HFFc6 (cell line): ENCODE data around the gene GRK1. TPM values are rescaled to one million over a fixed set of nuclear protein-coding genes. Genes with fewer than 3 reads are reported as not detected.

Source experiments
- DNase-seq: peaks from one replicate; pipeline ENCODE4 v3.0.0-alpha.2; 2018
- H3K27ac Mint-ChIP-seq: 2 replicates; pipeline ENCODE4 v1.8.0; 2020; ENCODE audit warnings: mild to moderate bottlenecking, mixed read lengths
- H3K27me3 Mint-ChIP-seq: 2 replicates; pipeline ENCODE4 v1.8.0; 2021; ENCODE audit warnings: mild to moderate bottlenecking, moderate library complexity, mixed read lengths; ENCODE audit not compliant: insufficient read depth
- H3K36me3 Mint-ChIP-seq: 2 replicates; pipeline ENCODE4 v1.8.0; 2021; ENCODE audit warnings: low read depth, mixed read lengths
- H3K4me1 Mint-ChIP-seq: 2 replicates; pipeline ENCODE4 v1.8.0; 2020; ENCODE audit warnings: low read depth, mixed read lengths
- H3K4me3 Mint-ChIP-seq: 2 replicates; pipeline ENCODE4 v1.8.0; 2020; ENCODE audit warnings: mild to moderate bottlenecking, moderate library complexity, mixed read lengths
- H3K9me3 Mint-ChIP-seq: 2 replicates; pipeline ENCODE4 v1.8.0; 2020; ENCODE audit warnings: mild to moderate bottlenecking, mixed read lengths
- CTCF ChIP-seq: fragments of 200-600 bp; sonication (generic); IDR thresholded peaks from 2 replicates; pipeline ENCODE4 v1.5.0; 2021; ENCODE audit warnings: antibody characterized with exemption, mild to moderate bottlenecking
- total RNA-seq, 6 experiments: library from RNA; stranded (reverse); fragmentation: NEBNext Ultra II Directional; extraction: Animal tissue kit (Norgen Biotek cat#: 25700); gene quantifications; 2 replicates in 1 of 6; 3 replicates in 5 of 6; pipeline ENCODE4 v1.2.3, GENCODE V29; 2021

GRK1 gene
- total RNA-seq, 6 experiments from 2014 or later, result not detected

GRCh38 chr13:113648216-113648610 is 18.8 kb upstream of the GRK1 start:
- TF ChIP-seq CTCF, result no peak
- no peak overlapping the region for H3K27ac Mint-ChIP-seq
- H3K27me3 Mint-ChIP-seq, result peaks cover 8% of the 10 kb centered on the region
- DNase-seq, result no peak
- no peaks in the 10 kb centered on the region for H3K9me3 Mint-ChIP-seq
- H3K36me3 Mint-ChIP-seq, result peaks cover 21% of the 10 kb centered on the region
- peaks cover 19% of the 10 kb centered on the region for H3K4me1 Mint-ChIP-seq
- no peak overlapping the region for H3K4me3 Mint-ChIP-seq

- Mint-ChIP-seq H3K27ac (no peak overlapping the region), H3K27me3 (peaks cover 8% of the 10 kb centered on the region), H3K4me3 (no peak overlapping the region), H3K36me3 (peaks cover 16% of the 10 kb centered on the region), H3K9me3 (no peaks in the 10 kb centered on the region), H3K4me1 (peaks cover 19% of the 10 kb centered on the region)
- no peak for DNase-seq
- no peak for TF ChIP-seq CTCF
Measured at GRCh38 chr13:113649212-113649611, 17.8 kb upstream of the GRK1 start.

- H3K4me1 Mint-ChIP-seq, result peaks cover 19% of the 10 kb centered on the region
- no peaks in the 10 kb centered on the region for H3K9me3 Mint-ChIP-seq
- no peak for DNase-seq
- H3K36me3 Mint-ChIP-seq, result peaks cover 16% of the 10 kb centered on the region
- no peak for TF ChIP-seq CTCF
- no peak overlapping the region for H3K4me3 Mint-ChIP-seq
- H3K27me3 Mint-ChIP-seq, result peaks cover 8% of the 10 kb centered on the region
- no peak overlapping the region for H3K27ac Mint-ChIP-seq
Measured at GRCh38 chr13:113650275-113650674, 16.7 kb upstream of the GRK1 start.

- DNase-seq, result no peak
- Mint-ChIP-seq H3K36me3 (peaks cover 16% of the 10 kb centered on the region), H3K9me3 (no peaks in the 10 kb centered on the region), H3K27me3 (peaks cover 8% of the 10 kb centered on the region), H3K4me3 (no peak overlapping the region), H3K27ac (no peak overlapping the region), H3K4me1 (peaks cover 19% of the 10 kb centered on the region)
- TF ChIP-seq CTCF, result no peak
Measured at GRCh38 chr13:113650731-113651148, 16.3 kb upstream of the GRK1 start.

- Mint-ChIP-seq H3K4me1 (peaks cover 12% of the 10 kb centered on the region; the same call in 1 of the 2 replicates), H3K4me3 (no peak overlapping the region), H3K36me3 (peaks cover 10% of the 10 kb centered on the region; the same call in 1 of the 2 replicates), H3K27me3 (peaks cover 8% of the 10 kb centered on the region), H3K9me3 (no peaks in the 10 kb centered on the region), H3K27ac (no peak overlapping the region)
- TF ChIP-seq CTCF, result no peak
- DNase-seq, result no peak
Measured at GRCh38 chr13:113651511-113652403, 15.3 kb upstream of the GRK1 start.
